HL-60 (cell line): ENCODE data around the gene CYB5A.

Experiments used
- DNase-seq, 2 experiments: peaks; one replicate each; pipeline ENCODE4 v3.0.0-alpha.2; 2010 to 2020; ENCODE audit warnings: low read depth in 1 of 2, low spot score in 1 of 2
- H3K27ac ChIP-seq: fragments of 250-450 bp; sonication (Bioruptor Pico); replicated peaks from 2 replicates; pipeline ENCODE4 v1.5.1; 2020; ENCODE audit warnings: mild to moderate bottlenecking, moderate library complexity
- H3K27me3 ChIP-seq: fragments of 250-450 bp; sonication (Bioruptor Pico); 2 replicates; pipeline ENCODE4 v1.5.1; 2021; ENCODE audit warnings: mild to moderate bottlenecking, moderate library complexity; ENCODE audit not compliant: insufficient read depth, poor library complexity, severe bottlenecking
- H3K4me3 ChIP-seq: replicated peaks from 2 replicates; pipeline ENCODE4 v1.5.1; 2011; ENCODE audit warnings: mild to moderate bottlenecking, control low read depth, low read length; ENCODE audit not compliant: insufficient read depth
- CTCF ChIP-seq: IDR thresholded peaks from one replicate; pipeline ENCODE4 v1.5.1; 2011; ENCODE audit warnings: low read length, control low read depth, inconsistent platforms; ENCODE audit not compliant: insufficient read depth
- GABPA ChIP-seq: IDR thresholded peaks from 2 replicates; pipeline ENCODE4 v1.6.1; 2012; ENCODE audit warnings: low read depth
- POLR2AphosphoS5 ChIP-seq: IDR thresholded peaks from 2 replicates; pipeline ENCODE4 v1.6.1; 2012; ENCODE audit warnings: low read depth
- REST ChIP-seq: IDR thresholded peaks from 2 replicates; pipeline ENCODE4 v1.6.1; 2012; ENCODE audit warnings: low read depth; ENCODE audit not compliant: insufficient replicate concordance
- SPI1 ChIP-seq: IDR thresholded peaks from 2 replicates; pipeline ENCODE4 v1.6.1; 2012; ENCODE audit warnings: low read depth, mild to moderate bottlenecking, borderline replicate concordance

CYB5A gene

GRCh38 chr18:74303936-74304335, 12.2 kb upstream of the CYB5A start:
- no peak for DNase-seq
- Histone ChIP-seq H3K27me3 (peaks cover 10% of the 10 kb centered on the region), H3K4me3 (no peak overlapping the region), H3K27ac (no peak overlapping the region)
- TF ChIP-seq GABPA (no peak), REST (no peak), POLR2AphosphoS5 (no peak), CTCF (no peak), SPI1 (no peak)

GRCh38 chr18:74303306-74303705, 11.5 kb upstream of the CYB5A start:
- no peak for DNase-seq
- no peak overlapping the region for H3K4me3 ChIP-seq
- TF ChIP-seq REST, result no peak
- no peak for TF ChIP-seq CTCF
- no peak for TF ChIP-seq GABPA
- no peak for TF ChIP-seq POLR2AphosphoS5
- no peak for TF ChIP-seq SPI1
- peaks cover 10% of the 10 kb centered on the region for H3K27me3 ChIP-seq
- H3K27ac ChIP-seq, result no peak overlapping the region

- TF ChIP-seq GABPA (no peak), POLR2AphosphoS5 (no peak), SPI1 (no peak)
- H3K27ac ChIP-seq, result no peak overlapping the region
- H3K27me3 ChIP-seq, result no peaks in the 10 kb centered on the region
- no peak overlapping the region for H3K4me3 ChIP-seq
- DNase-seq, result no peak
These were observed 8.0 kb upstream of the CYB5A start for GRCh38 chr18:74299746-74300145.

GRCh38 chr18:74299162-74299561, 7.4 kb upstream of the CYB5A start:
- TF ChIP-seq CTCF, result no peak
- no peak for TF ChIP-seq POLR2AphosphoS5
- no peak for TF ChIP-seq SPI1
- no peak for TF ChIP-seq REST
- TF ChIP-seq GABPA, result no peak
- Histone ChIP-seq H3K4me3 (no peak overlapping the region), H3K27me3 (no peaks in the 10 kb centered on the region), H3K27ac (no peak overlapping the region)
- no peak for DNase-seq
